Measurements from ENCODE around the gene LYRM1.

Gene LYRM1, protein sequence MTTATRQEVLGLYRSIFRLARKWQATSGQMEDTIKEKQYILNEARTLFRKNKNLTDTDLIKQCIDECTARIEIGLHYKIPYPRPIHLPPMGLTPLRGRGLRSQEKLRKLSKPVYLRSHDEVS

GRCh38 chr16:20900299-20901067, at the start of gene LYRM1, which contains the start of gene DCUN1D3:
Gene LYRM1, plus strand, starts transcription at chr16:20900771. Its CDS starts 14,785 bp downstream, at chr16:20915556.
Gene DCUN1D3, minus strand, starts transcription at chr16:20900358. Its CDS starts 37,820 bp downstream, at chr16:20862538.
- Histone ChIP-seq H3K9me3 (ENCODE audit: low read length) (no peaks in the 10 kb centered on the region), H4K20me1 (ENCODE audit: insufficient read depth, low read length) (no peaks in the 10 kb centered on the region), H3K9ac (ENCODE audit: low read length) (peak within 1 kb of the TSS; percentile 80), H3K27me3 (ENCODE audit: insufficient read depth, low read length) (no peaks in the 10 kb centered on the region), H3K27ac (ENCODE audit: low read depth, low read length, poor library complexity, severe bottlenecking) (peak within 1 kb of the TSS; percentile 74), H3K4me1 (ENCODE audit: insufficient read depth, low read length, severe bottlenecking) (peaks cover 46% of the 10 kb centered on the region), H3K4me2 (ENCODE audit: low read length) (peak within 1 kb of the TSS; percentile 95), H3K36me3 (ENCODE audit: insufficient read depth, low read length) (peaks cover 20% of the 10 kb centered on the region), H3F3A (ENCODE audit: insufficient read depth, low read length) (0 out of 2 replicates have a peak, but pooled peaks cover 6% of the 10 kb centered on the region), H2AFZ (ENCODE audit: low read length) (peak within 1 kb of the TSS; percentile 64; the same call in 1 of the 2 replicates), H3K79me2 (ENCODE audit: insufficient read depth, low read length) (no peaks in the 10 kb centered on the region), H3K4me3 (ENCODE audit: low read depth, low read length, poor library complexity, severe bottlenecking) (peak within 1 kb of the TSS; percentile 99), H3K9me2 (ENCODE audit: low read depth, low read length) (no peaks in the 10 kb centered on the region)
- TF ChIP-seq CTCF (IDR thresholded peaks at IDR 0.05; ENCODE audit: low read length) = no peak
- no peak for TF ChIP-seq EZH2 (IDR thresholded peaks at IDR 0.05; ENCODE audit: borderline replicate concordance, low read length)

GRCh38 chr16:20850981-20851380, 49.6 kb upstream of the LYRM1 start:
- Histone ChIP-seq H3K4me2 (ENCODE audit: low read length) (no peak overlapping the region), H3K4me1 (ENCODE audit: insufficient read depth, low read length, severe bottlenecking) (no peaks in the 10 kb centered on the region), H3K79me2 (ENCODE audit: insufficient read depth, low read length) (no peaks in the 10 kb centered on the region), H3K9me2 (ENCODE audit: low read depth, low read length) (no peaks in the 10 kb centered on the region), H3K27ac (ENCODE audit: low read depth, low read length, poor library complexity, severe bottlenecking) (no peak overlapping the region), H3K36me3 (ENCODE audit: insufficient read depth, low read length) (peaks cover 8% of the 10 kb centered on the region; the same call in 1 of the 2 replicates), H3K27me3 (ENCODE audit: insufficient read depth, low read length) (no peaks in the 10 kb centered on the region), H3F3A (ENCODE audit: insufficient read depth, low read length) (no peaks in the 10 kb centered on the region), H3K4me3 (ENCODE audit: low read depth, low read length, poor library complexity, severe bottlenecking) (no peak overlapping the region), H2AFZ (ENCODE audit: low read length) (no peak overlapping the region), H3K9me3 (ENCODE audit: low read length) (no peaks in the 10 kb centered on the region), H3K9ac (ENCODE audit: low read length) (no peak overlapping the region), H4K20me1 (ENCODE audit: insufficient read depth, low read length) (no peaks in the 10 kb centered on the region)
- no peak for TF ChIP-seq CTCF (IDR thresholded peaks at IDR 0.05; ENCODE audit: low read length)
- no peak for TF ChIP-seq EZH2 (IDR thresholded peaks at IDR 0.05; ENCODE audit: borderline replicate concordance, low read length)

GRCh38 chr16:20851601-20852000, 49.0 kb upstream of the LYRM1 start:
- Histone ChIP-seq H3K27me3 (ENCODE audit: insufficient read depth, low read length) (no peaks in the 10 kb centered on the region), H2AFZ (ENCODE audit: low read length) (no peak overlapping the region), H3K4me1 (ENCODE audit: insufficient read depth, low read length, severe bottlenecking) (no peaks in the 10 kb centered on the region), H3K27ac (ENCODE audit: low read depth, low read length, poor library complexity, severe bottlenecking) (no peak overlapping the region), H4K20me1 (ENCODE audit: insufficient read depth, low read length) (no peaks in the 10 kb centered on the region), H3K79me2 (ENCODE audit: insufficient read depth, low read length) (no peaks in the 10 kb centered on the region), H3F3A (ENCODE audit: insufficient read depth, low read length) (no peaks in the 10 kb centered on the region), H3K4me2 (ENCODE audit: low read length) (no peak overlapping the region), H3K9me3 (ENCODE audit: low read length) (no peaks in the 10 kb centered on the region), H3K9me2 (ENCODE audit: low read depth, low read length) (no peaks in the 10 kb centered on the region), H3K4me3 (ENCODE audit: low read depth, low read length, poor library complexity, severe bottlenecking) (no peak overlapping the region), H3K9ac (ENCODE audit: low read length) (no peak overlapping the region), H3K36me3 (ENCODE audit: insufficient read depth, low read length) (peaks cover 2% of the 10 kb centered on the region; the same call in 1 of the 2 replicates)
- TF ChIP-seq EZH2 (IDR thresholded peaks at IDR 0.05; ENCODE audit: borderline replicate concordance, low read length) (no peak), CTCF (IDR thresholded peaks at IDR 0.05; ENCODE audit: low read length) (no peak)
